H1 (cell line): ENCODE results near the gene ATP13A2. TPM values are rescaled to one million over a fixed set of nuclear protein-coding genes. Genes with fewer than 3 reads are reported as not detected.

ENCODE experiments used
- JUND ChIP-seq: IDR thresholded peaks from 2 replicates; pipeline ENCODE4 v1.6.1; 2011; ENCODE audit warnings: mild to moderate bottlenecking, improper control_type of control experiment, low read length
- RNF2 ChIP-seq: fragments of 200-900, 300-1000 bp; sonication (generic); IDR thresholded peaks from 2 replicates; pipeline ENCODE4 v1.7.1; 2016; ENCODE audit warnings: borderline replicate concordance, low read depth, mild to moderate bottlenecking, antibody characterized with exemption, low read length; ENCODE audit not compliant: poor library complexity, severe bottlenecking; ENCODE audit errors: missing control alignments
- SP4 ChIP-seq: IDR thresholded peaks from 2 replicates; pipeline ENCODE4 v1.6.1; 2012; ENCODE audit warnings: low read length, inconsistent platforms
- polyA plus RNA-seq, 7 experiments: library from polyadenylated mRNA; depleted of rRNA in 3 of 7; stranded (reverse) in 5 of 7; unstranded in 2 of 7; fragments of >200 nt in 5 of 7; fragments of 200-250 nt in 2 of 7; gene quantifications; 1 replicate in 5 of 7; 2 replicates in 1 of 7; 4 replicates in 1 of 7; pipeline versions ENCODE4 v1.2.1 to v1.2.3, GENCODE V29; 2011 to 2013; ENCODE audit warnings: missing spikeins in 2 of 7, mixed read lengths in 2 of 7
- total RNA-seq: library from RNA; stranded (reverse); fragmentation: NEBNext Ultra II Directional; extraction: Animal tissue kit (Norgen Biotek cat#: 25700); gene quantifications from 2 replicates; pipeline ENCODE4 v1.2.1, GENCODE V29; 2021

ATP13A2 gene
- total and polyA plus RNA-seq, 2 of the 8 experiments (the other 6 are each of a cell fraction or from before 2014, with no cell fraction given), result 82.1 to 83.6 TPM

- TF ChIP-seq RNF2 (no peak), JUND (no peak), SP4 (no peak)
- TF ChIP-seq, all 59 proteins: peak for 0
Observed at GRCh38 chr1:16983649-16984048, 28.1 kb downstream of the ATP13A2 start (continued).
